Stimulated activated CD4-positive, alpha-beta T cell treated with anti-CD3 and anti-CD28 coated beads, TNF-alpha, amount 100 ng/mL, for 24 hours (primary cell): ENCODE data around the gene MYH13.
"Not testable (repeated sequence)": the region's sequence is repeated elsewhere in the genome, so short reads cannot be mapped to it uniquely, and the experiment has no call there.

ENCODE experiments used
- DNase-seq, 3 experiments: peaks; one replicate each; pipeline ENCODE4 v3.0.0-alpha.2; 2020; ENCODE audit warnings: low read depth in 3 of 3

Gene MYH13

DNA sequence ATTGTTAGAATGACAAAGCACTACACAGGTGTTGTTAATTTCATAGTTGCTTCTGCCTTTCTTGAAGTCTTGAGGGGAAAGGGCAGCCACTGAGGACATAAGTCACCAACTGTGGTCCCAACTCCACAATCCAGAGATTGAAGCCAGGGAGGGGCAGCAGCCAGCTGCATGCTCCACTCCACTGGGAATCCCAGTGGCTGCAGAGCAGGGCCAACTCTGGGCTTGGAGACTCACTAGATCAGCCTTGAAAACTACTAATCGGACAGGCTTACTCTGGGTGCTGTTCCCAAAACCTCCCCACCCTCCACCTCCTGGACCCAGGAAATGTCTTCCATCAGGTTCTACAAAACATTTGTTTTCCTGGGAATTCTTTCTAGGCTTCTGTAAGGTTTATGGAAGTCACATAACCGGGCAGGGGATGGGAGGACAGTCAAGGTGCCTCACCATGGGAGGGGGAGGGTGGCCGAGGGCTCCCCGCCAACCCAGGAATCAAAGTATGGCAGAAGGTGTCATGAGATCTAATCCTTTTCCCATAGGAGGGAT, 68.0 kb downstream of the MYH13 start:
- no peak for DNase-seq

DNA sequence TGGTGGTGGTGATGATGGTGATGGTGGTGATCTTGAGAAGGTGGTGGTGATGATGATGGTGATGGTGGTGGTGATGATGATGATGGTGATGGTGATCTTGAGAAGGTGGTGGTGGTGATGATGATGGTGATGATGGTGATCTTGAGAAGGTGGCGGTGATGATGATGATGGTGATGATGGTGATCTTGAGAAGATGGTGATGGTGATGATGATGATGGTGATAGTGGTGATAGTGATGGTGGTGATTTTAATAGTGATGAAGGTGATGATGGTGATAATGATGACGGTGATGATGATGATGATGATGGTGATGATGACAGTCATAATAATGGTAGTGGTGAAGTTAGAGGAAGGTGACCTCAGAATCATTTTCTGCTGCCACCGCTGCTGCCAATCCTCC, 75.1 kb downstream of the MYH13 start:
- DNase-seq: no peak

DNA sequence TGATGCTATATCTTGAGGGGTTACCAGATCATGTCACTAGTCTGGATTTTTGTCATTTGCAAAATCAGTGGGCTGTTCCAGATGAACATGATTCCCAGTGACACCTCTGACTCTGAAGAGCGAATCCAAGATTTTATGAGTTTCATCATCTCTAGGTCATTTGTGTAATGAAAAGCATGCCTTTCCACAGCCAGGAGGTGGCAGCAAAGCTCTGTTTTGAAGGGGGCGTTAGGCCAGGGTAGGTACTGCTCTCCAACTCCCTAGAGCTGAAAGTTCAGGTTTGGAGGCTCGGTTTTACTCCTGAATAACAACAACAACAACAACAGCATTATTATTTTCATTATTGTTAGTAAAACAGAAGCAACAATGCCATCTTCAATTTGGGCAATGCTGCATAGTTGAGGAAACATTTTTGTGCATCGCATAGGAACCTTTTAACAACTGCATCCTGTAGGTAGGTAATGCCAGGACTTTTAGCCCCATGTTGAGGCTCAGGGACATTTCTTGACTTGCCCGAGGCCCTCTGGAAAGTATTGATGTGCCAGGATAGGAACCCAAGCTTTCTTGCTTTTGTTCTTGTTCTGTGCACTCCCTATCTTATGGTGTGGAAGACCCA, 77.0 kb downstream of the MYH13 start:
- DNase-seq: peak in 1 of 3 experiments; percentile 25

- no peak for DNase-seq
Observed at GRCh38 chr17:10294180-10294579, 78.6 kb downstream of the MYH13 start.

- no peak for DNase-seq
Observed at GRCh38 chr17:10292057-10292937, 80.5 kb downstream of the MYH13 start.

DNA sequence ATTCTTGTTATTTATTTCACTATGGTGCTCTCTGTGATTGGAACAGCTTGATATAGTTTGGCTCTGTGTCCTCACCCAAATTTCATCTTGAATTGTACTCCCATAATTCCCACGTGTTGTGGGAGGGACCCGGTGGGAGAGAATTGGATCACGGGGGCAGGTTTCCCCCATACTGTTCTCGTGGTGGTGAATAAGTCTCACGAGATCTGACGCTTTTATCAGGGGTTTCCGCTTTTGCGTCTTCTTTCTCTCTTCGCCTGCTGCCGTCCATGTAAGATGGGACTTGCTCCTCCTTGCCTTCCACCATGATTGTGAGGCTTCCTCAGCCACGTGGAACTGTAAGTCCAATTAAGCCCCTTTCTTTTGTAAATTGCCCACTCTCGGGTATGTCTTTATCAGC, 81.2 kb downstream of the MYH13 start:
- not testable (repeated sequence) for DNase-seq

GRCh38 chr17:10290041-10290440, 82.8 kb downstream of the MYH13 start:
- DNase-seq: no peak

DNA sequence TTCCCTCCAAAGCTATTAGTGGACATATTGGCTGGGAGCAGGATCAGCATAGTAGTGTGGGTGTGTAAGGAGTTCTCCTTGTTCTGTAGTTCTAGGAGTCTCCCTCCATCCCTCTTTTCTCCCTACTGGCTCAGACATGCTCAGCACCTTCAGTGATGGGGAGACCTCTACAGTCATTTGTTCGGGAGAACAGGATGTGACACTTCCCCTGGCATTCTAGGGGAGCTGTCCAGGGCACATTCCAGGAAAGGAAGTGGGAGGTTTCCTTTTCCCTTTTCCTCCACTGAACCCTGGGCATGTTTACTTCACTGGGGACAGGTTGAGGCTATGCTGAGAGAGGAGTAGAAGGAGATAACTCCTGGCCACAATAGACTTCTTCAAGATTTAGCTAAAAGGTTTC, 86.5 kb downstream of the MYH13 start:
- DNase-seq: no peak

GRCh38 chr17:10285896-10286295, 86.9 kb downstream of the MYH13 start:
- no peak for DNase-seq

DNA sequence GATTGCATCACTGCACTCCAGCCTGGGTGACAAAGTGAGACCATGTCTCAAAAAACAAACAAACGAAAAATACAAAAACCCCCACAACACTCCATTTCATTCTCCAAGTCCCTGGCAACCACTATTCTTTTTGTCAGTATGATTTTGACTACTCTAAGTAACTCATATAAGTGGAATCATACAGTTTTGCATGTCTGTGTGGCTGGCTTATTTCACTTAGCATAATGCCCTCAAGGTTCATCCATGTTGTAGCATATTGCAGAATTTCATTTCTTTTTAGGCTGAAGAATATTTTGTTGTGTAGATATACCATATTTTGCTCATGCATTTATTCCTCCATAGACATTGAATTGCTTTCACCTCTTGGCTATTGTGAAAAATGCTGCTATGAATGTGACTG, 92.7 kb downstream of the MYH13 start:
- DNase-seq: no peak

DNA sequence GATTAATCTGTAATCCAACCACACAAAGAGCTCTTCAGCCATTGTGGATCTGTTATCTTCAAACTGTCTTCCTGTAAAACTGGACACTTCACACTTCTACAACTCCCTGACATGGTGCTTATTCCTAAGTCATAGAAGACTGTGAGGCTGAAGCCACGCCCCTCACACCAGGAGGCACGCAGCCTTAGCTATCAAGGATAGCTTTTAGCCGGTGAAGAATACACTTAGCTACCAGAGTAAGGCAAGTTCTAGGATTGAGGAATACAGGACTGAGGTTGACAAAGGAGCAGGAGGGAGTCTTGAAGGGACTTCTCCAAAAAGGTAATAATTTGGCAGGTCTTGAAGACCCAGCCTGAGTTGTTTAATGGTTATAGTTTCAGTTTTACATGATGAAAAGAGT, 94.6 kb downstream of the MYH13 start:
- no peak for DNase-seq

DNA sequence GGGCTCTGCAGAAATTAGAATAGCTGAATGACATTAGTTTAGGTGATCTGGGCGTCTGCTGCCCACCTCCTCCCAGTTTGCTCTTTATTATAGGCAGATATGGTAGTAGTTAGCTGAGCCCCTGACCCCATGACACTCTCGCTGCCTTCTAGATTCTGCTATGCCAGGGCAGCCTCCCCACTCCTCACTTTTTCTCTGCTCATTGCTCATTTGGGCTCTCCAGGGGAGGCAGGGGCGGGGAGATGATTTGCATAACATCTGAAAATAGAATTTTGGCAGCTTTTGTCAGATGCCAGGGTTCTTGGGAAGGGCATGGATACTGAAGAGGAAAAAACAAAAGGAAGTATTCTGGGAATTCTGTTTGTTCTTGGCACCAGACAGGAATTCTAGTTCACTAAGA, 96.4 kb downstream of the MYH13 start:
- no peak for DNase-seq

GRCh38 chr17:10275418-10275817, 97.4 kb downstream of the MYH13 start:
- DNase-seq: no peak

- no peak for DNase-seq
Observed at GRCh38 chr17:10271106-10271562, 101.7 kb downstream of the MYH13 start.

DNA sequence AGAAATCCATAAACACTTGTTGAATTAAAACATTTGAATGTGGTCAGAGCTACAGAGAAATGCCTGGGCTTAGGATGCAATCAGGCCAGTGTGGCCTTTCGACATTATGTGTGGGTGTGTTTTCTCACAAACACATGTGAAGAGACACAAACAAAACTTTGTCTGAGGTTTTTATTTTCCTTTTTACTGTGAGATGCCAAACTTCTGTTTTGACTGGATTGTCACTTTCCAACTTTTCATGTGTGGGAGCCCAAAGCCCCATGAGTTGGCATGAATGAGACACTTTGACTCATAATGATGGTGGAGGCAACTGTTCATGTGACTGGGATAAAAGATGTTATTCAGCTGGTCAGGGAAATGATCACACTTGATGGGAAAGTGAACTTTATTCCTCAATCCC, 102.5 kb downstream of the MYH13 start:
- DNase-seq: no peak

GRCh38 chr17:10268005-10268404, 104.8 kb downstream of the MYH13 start:
- DNase-seq: no peak

GRCh38 chr17:10266296-10266876, 106.4 kb downstream of the MYH13 start:
- no peak for DNase-seq

DNA sequence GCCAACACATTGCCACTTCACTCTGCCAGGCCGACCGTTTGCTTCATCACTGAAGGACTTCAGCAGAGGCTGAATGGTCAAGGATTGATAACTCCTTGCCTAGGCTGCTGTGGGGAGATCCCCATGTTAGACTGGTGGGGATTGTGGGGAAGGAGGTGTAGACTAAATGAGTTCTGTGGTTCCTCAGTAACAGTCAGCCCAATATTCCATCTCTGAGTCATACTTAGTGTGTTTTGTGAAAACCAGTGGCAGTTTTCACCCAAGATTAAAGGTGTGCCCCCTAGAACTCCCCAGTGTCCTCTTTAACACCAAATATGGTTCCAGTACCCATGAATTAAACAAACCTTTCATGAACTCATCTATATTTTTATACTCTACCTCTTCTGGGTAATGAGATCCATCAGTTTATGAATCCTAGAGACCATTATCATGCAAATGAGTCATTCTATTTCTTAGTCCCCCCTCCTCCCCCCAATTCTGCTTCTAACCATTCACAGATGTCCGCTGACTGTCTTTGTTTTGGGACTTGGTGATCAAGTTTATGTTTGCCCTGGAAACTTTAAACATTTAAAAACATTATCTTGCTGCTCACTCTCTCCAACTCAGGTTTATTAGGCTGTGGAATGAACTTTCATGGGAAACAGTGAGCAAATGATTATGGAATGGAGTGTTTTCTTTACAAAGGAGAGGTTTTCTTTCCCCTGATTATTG, 107.6 kb downstream of the MYH13 start:
- DNase-seq: no peak

DNA sequence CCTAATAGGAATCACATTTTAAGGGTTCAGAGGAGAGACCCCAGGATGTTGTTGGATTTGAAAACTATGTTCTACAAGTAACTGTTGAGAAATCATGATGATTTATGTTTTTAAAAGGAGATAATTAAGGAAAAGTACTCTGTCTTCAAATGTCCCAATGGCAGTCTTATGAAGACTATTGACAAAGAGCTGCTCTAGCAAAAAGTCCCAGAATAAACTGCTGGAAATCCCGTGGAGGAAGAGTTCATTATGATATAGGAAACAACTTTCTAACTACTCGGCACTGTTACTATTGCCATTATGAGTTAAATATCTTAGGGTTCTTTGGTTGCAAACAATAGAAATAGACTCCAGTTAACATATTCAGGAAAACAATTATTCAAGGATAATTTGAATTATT, 108.8 kb downstream of the MYH13 start:
- DNase-seq: no peak

DNA sequence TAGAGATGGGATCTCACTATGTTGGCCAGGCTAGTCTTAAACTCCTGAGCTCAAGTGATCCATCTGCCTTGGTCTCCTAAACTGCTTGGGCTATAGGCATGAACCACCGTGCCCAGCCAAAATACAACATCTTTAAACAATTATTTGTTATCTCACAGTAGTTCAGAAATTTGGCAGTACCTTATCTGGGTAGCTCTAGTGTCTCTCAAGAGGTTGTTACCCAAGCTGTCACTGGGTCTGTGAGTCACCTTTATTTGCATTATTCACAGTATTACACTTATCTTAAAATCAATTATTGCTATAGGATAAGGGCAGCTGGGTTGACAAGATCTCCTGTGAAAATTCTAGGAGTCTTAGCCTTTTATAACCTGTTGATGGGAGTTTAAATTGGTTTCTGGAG, 110.4 kb downstream of the MYH13 start:
- DNase-seq: no peak

- DNase-seq: no peak
Observed at GRCh38 chr17:10261098-10261497, 111.7 kb downstream of the MYH13 start.
